Tibial artery (tissue), 4 donors: ENCODE measurements around the gene SLC8A3.

Experiments
- DNase-seq, 2 donors: peaks; one replicate each; pipeline ENCODE4 v3.0.0-alpha.2; 2019
- H3K27ac ChIP-seq, 2 donors: fragments of 200-600 bp; sonication (generic) in 1 of 2; 1 replicate in 1 of 2; 2 replicates in 1 of 2; pipeline ENCODE4 v1.5.1; 2018 to 2019; ENCODE audit warnings: mild to moderate bottlenecking in 1 of 2
- H3K27me3 ChIP-seq, 2 donors: fragments of 200-600 bp; sonication (generic) in 1 of 2; one replicate each; pipeline versions ENCODE4 v1.5.1 to v1.6.0; 2016 to 2019
- H3K36me3 ChIP-seq, 3 donors: fragments of 200-600 bp; sonication (generic) in 2 of 3; one replicate each; pipeline ENCODE4 v1.5.1; 2016 to 2019; ENCODE audit warnings: mild to moderate bottlenecking in 2 of 3
- H3K4me1 ChIP-seq, 4 donors: fragments of 200-600 bp; sonication (generic) in 2 of 4; 1 replicate in 3 of 4; 2 replicates in 1 of 4; pipeline ENCODE4 v1.5.1; 2016 to 2019
- H3K4me3 ChIP-seq, 2 donors: fragments of 200-600 bp; sonication (generic) in 1 of 2; 1 replicate in 1 of 2; 2 replicates in 1 of 2; pipeline ENCODE4 v1.5.1; 2018 to 2019; ENCODE audit warnings: mild to moderate bottlenecking in 2 of 2
- H3K9me3 ChIP-seq, 3 donors: fragments of 200-600 bp; sonication (generic) in 1 of 3; one replicate each; pipeline ENCODE4 v1.5.1; 2016 to 2019
- CTCF ChIP-seq, 2 experiments: fragments of 200-600 bp in 1 of 2; fragments of 450-650 bp in 1 of 2; IDR thresholded peaks; one replicate each; pipeline ENCODE4 v1.5.1; 2017 to 2019; ENCODE audit warnings: antibody characterized with exemption in 2 of 2, mild to moderate bottlenecking in 1 of 2, moderate library complexity in 1 of 2
- intact Hi-C: fragments of 100-400 bp; cut with DNase I; formaldehyde crosslinking; loops from one replicate; pipeline ENCODE4 v1.15.0; 2023; ENCODE audit warnings: low total_unique reads

SLC8A3 gene

GRCh38 chr14:70098250-70098809 lies 90.4 kb downstream of the SLC8A3 start:
- no peak overlapping the region for H3K4me3 ChIP-seq
- TF ChIP-seq CTCF (IDR thresholded peaks at IDR 0.05) = no peak
- no peak overlapping the region for H3K27ac ChIP-seq
- peaks cover 0 to 40% of the 10 kb centered on the region in 2 donors for H3K27me3 ChIP-seq
- H3K4me1 ChIP-seq = peaks cover 0 to 5% (median 0%) of the 10 kb centered on the region in 4 donors
- DNase-seq = no peak
- intact Hi-C loops = no loop called here
- no peaks in the 10 kb centered on the region for H3K36me3 ChIP-seq
- H3K9me3 ChIP-seq = no peaks in the 10 kb centered on the region

GRCh38 chr14:70097576-70098249 lies 91.0 kb downstream of the SLC8A3 start:
- intact Hi-C loops = no loop called here
- H3K4me3 ChIP-seq = no peak overlapping the region
- H3K27ac ChIP-seq = no peak overlapping the region
- no peak for DNase-seq
- peaks cover 0 to 5% (median 0%) of the 10 kb centered on the region in 4 donors for H3K4me1 ChIP-seq
- TF ChIP-seq CTCF (IDR thresholded peaks at IDR 0.05) = no peak
- H3K36me3 ChIP-seq = no peaks in the 10 kb centered on the region
- H3K27me3 ChIP-seq = peaks cover 0 to 41% of the 10 kb centered on the region in 2 donors
- H3K9me3 ChIP-seq = no peaks in the 10 kb centered on the region

GRCh38 chr14:70096866-70097265 lies 91.9 kb downstream of the SLC8A3 start:
- H3K4me1 ChIP-seq = peaks cover 0 to 5% (median 0%) of the 10 kb centered on the region in 4 donors
- H3K27me3 ChIP-seq = peaks cover 0 to 41% of the 10 kb centered on the region in 2 donors
- no peak for TF ChIP-seq CTCF (IDR thresholded peaks at IDR 0.05)
- no peaks in the 10 kb centered on the region for H3K36me3 ChIP-seq
- no peaks in the 10 kb centered on the region for H3K9me3 ChIP-seq
- H3K4me3 ChIP-seq = no peak overlapping the region
- intact Hi-C loops = no loop called here
- no peak overlapping the region for H3K27ac ChIP-seq
- DNase-seq = no peak

- H3K27me3 ChIP-seq = peaks cover 0 to 46% of the 10 kb centered on the region in 2 donors
- peaks cover 0 to 5% (median 0%) of the 10 kb centered on the region in 4 donors for H3K4me1 ChIP-seq
- H3K36me3 ChIP-seq = no peaks in the 10 kb centered on the region
- no peak for TF ChIP-seq CTCF (IDR thresholded peaks at IDR 0.05)
- H3K4me3 ChIP-seq = no peak overlapping the region
- H3K9me3 ChIP-seq = no peaks in the 10 kb centered on the region
- DNase-seq = no peak
- intact Hi-C loops = no loop called here
- H3K27ac ChIP-seq = no peak overlapping the region
These were observed 94.1 kb downstream of the SLC8A3 start for GRCh38 chr14:70094631-70095030.

- intact Hi-C loops = no loop called here
- no peak for DNase-seq
- Histone ChIP-seq H3K4me1 (peaks cover 0 to 5% (median 0%) of the 10 kb centered on the region in 4 donors), H3K9me3 (no peaks in the 10 kb centered on the region), H3K27me3 (peaks cover 0 to 46% of the 10 kb centered on the region in 2 donors), H3K36me3 (no peaks in the 10 kb centered on the region), H3K27ac (no peak overlapping the region), H3K4me3 (no peak overlapping the region)
- no peak for TF ChIP-seq CTCF (IDR thresholded peaks at IDR 0.05)
These were observed 94.6 kb downstream of the SLC8A3 start for GRCh38 chr14:70094106-70094505.
